GM21447 (cell line): ENCODE measurements around the gene SSU72.
"Not testable (repeated sequence)": the region's sequence is repeated elsewhere in the genome, so short reads cannot be mapped to it uniquely, and the experiment has no call there.

Experiments
- ATAC-seq: cut with Tn5 transposase; IDR thresholded peaks from one replicate; pipeline ENCODE4 v1.9.1; 2021; ENCODE audit not compliant: unreplicated experiment

The SSU72 gene

GRCh38 chr1:1596493-1597274, 22.0 kb upstream of the SSU72 start:
- no peak for ATAC-seq

GRCh38 chr1:1595341-1595740, 20.7 kb upstream of the SSU72 start:
- ATAC-seq = not testable (repeated sequence)

- ATAC-seq = no peak
These were observed 20.1 kb upstream of the SSU72 start for GRCh38 chr1:1594602-1595260.

GRCh38 chr1:1593834-1594601, 19.4 kb upstream of the SSU72 start:
- no peak for ATAC-seq

GRCh38 chr1:1591452-1591851, 16.8 kb upstream of the SSU72 start:
- no peak for ATAC-seq

- ATAC-seq = no peak
These were observed 8.8 kb upstream of the SSU72 start for GRCh38 chr1:1583347-1584010.

GRCh38 chr1:1582585-1583346, 8.1 kb upstream of the SSU72 start:
- ATAC-seq = no peak

GRCh38 chr1:1578371-1578940, 3.8 kb upstream of the SSU72 start:
- no peak for ATAC-seq

GRCh38 chr1:1577367-1578011, 2.8 kb upstream of the SSU72 start:
- no peak for ATAC-seq

- ATAC-seq = peak; percentile 48
These were observed 581 bp downstream of the SSU72 start for GRCh38 chr1:1573843-1574720.

- no peak for ATAC-seq
These were observed 5.3 kb downstream of the SSU72 start for GRCh38 chr1:1569341-1569740.

GRCh38 chr1:1567891-1568291, 6.8 kb downstream of the SSU72 start:
- no peak for ATAC-seq

- no peak for ATAC-seq
These were observed 7.3 kb downstream of the SSU72 start for GRCh38 chr1:1567152-1567875.

GRCh38 chr1:1565340-1565739, 9.3 kb downstream of the SSU72 start:
- no peak for ATAC-seq

- no peak for ATAC-seq
These were observed 10.4 kb downstream of the SSU72 start for GRCh38 chr1:1564268-1564667.

GRCh38 chr1:1563688-1564087, 11.0 kb downstream of the SSU72 start:
- no peak for ATAC-seq

GRCh38 chr1:1562556-1563195, 12.0 kb downstream of the SSU72 start:
- no peak for ATAC-seq
